GM21423 (cell line): ENCODE measurements around the gene CCDC69.

Experiments used
- ATAC-seq: cut with Tn5 transposase; IDR thresholded peaks from one replicate; pipeline ENCODE4 v1.9.1; 2021; ENCODE audit warnings: mild to moderate bottlenecking, moderate library complexity; ENCODE audit not compliant: unreplicated experiment

The CCDC69 gene

DNA sequence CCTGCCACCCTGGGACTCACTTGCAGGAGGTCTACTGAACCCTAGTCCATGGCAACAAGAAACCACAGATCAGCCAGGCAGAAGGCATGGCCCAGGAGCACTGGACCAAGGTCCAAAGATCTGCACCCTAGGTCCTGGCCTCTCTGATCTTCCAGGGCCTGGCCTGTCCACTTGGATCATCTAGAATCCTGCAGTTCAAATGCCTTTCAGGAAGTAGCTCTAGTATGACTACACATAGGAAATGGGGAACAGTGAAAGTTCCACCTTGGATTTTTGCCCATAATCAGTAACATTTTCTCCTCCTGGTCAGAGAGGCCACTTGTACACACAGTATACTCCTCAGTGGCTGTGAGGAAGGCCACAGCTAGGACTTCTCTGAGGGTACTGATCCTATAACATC lies 77.8 kb downstream of the CCDC69 start:
- no peak for ATAC-seq

DNA sequence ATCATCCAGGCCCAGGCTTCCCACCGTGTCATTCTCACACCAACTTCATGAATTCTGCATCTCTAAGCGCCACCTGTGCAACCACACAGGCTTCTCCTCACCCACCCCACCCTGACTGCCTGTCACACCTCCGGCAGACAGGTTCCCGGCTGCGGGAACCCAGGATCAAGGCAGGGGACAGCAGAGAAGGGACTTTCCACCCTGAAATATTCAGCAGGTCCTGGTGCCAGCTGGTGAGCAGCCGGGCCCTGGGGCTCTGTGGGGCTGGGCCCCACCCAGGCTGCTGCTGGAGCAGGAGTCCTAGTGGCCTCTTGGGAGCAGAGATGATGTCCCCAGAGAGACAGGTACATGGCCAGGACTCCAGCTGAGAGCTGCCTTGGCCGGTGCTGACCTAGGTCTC lies 79.0 kb downstream of the CCDC69 start:
- no peak for ATAC-seq

DNA sequence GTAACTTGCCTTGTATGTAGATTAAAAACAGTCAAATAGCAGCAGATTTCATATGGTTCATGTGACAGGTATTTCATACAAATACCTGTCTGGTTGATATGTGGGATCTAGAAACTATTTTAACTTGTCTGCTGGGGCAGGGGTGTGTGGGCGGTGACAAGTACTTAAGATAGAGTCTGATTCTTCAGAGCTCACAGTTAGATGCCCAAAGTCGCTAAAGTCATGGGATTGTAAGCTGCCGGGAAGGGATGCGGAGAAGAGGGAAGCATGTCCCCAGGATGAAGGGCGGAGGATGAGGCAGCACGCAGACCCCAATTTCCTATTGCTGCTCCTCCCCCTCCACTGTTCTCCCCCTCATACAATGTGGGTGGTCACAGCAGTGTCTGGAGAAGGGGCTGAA lies 79.6 kb downstream of the CCDC69 start:
- ATAC-seq = no peak

- no peak for ATAC-seq
Measured at GRCh38 chr5:151143645-151144044, 80.2 kb downstream of the CCDC69 start.

GRCh38 chr5:151142933-151143332 lies 81.0 kb downstream of the CCDC69 start:
- no peak for ATAC-seq

DNA sequence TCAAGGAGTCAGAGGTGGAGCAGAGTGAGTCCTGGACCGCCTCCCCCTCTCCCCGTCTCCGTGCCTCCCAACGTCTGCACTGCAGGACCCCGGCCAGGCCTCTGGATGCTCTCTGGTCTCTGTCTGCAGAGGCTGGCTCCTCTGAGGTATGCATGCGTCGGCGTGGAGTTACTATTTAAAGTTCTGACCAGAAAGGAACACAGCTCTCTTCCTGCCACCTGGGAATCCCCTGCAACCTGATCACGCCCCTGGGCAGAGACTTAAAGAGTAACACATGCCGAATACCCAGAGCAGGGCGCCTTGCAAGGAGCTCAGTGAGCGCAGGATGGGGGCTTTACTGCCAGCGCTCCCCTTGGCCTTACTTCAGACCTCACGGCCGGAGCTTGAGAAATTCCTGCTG lies 82.4 kb downstream of the CCDC69 start:
- peak; percentile 88 for ATAC-seq

DNA sequence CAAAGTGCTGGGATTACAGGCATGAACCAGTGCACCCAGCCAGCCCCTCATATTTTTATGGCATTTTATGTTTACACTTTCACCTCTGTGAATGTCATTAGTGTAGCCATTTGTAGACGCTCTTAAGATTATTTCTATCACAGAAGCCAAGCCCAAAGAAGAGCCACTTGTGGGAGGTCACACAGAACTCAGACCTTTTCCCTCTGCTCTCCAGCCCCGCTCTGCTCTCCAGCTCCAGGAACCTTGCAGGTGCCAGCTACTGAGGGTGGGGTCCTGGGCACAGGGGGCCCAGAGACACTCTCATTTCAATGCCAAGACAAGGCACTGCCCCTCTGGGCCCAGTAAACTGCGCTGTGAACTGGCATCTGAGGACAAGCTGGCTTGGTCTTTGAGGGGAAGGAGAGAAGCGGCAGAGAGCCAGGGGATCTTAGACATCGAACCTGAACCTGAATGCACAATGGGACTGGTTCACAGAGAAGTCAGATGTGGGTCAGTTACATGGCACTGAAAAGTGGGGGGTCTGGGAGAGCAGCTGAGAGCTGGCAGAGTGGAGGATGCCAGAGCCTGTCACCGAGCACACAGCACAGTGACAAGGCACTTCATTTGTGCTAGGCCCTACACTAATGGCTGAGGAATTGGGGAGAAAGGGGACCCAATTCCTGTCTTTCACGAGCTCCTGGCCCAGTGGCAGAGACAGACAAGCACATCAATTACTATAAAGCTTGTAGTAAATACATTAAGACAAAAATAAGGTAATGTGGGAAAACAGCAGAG lies 83.0 kb downstream of the CCDC69 start:
- no peak for ATAC-seq

- ATAC-seq = no peak
Measured at GRCh38 chr5:151139646-151140045, 84.2 kb downstream of the CCDC69 start.

GRCh38 chr5:151139015-151139414 lies 84.9 kb downstream of the CCDC69 start:
- ATAC-seq = no peak

DNA sequence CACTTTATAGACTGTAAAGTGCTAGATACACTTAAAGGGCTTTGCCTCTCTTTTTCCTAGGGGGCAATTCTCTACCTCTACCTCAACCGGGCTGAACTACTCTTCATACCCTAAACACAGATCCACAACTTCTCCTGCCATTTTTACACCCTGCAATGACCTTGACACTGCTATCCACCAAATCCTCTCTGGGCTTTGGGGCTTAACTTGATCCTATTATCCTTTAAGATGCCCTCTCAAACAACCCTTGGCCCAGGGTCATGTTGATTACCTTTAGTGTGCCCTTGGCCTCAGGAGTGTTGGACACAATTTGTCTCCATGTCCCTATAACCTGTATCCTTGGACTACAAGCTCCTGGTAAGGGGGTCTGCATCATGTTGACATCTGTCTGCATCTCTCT lies 85.8 kb downstream of the CCDC69 start:
- no peak for ATAC-seq

GRCh38 chr5:151137067-151137825 lies 86.6 kb downstream of the CCDC69 start:
- no peak for ATAC-seq

DNA sequence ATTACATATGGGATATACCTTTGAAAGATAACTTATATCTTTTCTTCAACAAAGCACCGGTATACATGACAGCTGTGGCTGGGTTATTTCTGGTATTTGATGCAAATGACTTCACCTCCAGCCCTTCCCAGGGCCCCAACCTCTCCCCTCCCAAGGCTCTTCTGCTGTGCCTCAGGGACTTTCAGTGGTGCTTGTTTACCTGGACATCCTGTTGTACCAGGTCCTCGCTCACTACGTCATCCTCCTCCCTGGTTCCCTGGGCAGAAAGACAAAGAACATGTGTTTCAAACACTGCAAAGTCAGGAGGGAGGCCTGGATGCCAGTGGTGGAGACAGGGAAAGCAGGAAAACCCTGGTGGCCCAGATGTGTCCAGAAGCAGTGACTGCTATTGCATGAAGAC lies 89.7 kb downstream of the CCDC69 start:
- ATAC-seq = peak; percentile 60

DNA sequence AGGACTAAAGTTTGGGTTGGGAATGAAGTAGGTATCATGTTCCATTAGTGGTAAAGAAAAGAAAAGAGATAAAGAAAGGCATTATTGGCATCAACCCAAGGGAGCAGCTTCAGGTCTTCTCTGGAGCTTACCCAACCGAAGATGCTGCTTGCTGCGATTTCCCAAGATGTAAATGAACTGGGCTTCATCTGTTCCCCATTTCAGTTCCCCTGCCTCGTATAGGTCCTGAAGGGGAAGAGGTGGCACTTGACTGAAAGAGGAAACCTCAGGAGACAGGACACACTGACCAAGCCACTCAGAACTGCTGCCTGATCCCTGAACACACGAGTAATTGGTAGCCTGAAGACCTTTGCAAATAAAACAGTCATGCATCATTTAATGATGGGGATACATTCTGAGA lies 90.9 kb downstream of the CCDC69 start:
- ATAC-seq = no peak
